ENCODE results near the gene KIAA0753.

DNA sequence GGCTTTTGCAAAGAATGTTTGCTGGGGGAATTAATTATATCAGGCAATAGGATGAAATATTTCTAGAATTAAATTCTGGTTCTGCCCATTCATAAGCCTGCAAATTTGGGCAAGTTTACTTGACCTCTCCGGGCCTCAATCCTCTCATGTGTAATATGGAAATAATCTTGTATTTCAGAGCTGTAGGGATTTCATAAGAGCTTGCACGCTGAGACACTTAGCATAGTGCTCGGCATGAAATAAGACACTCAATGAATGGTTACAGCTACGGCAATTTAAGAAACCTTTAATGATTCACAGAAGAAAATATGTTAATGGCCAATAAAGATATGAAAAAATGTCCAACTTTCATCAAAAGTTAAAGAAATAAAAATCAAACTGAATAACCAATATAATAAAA lies 43.6 kb downstream of the KIAA0753 start:
- TF ChIP-seq, protein P1, sequence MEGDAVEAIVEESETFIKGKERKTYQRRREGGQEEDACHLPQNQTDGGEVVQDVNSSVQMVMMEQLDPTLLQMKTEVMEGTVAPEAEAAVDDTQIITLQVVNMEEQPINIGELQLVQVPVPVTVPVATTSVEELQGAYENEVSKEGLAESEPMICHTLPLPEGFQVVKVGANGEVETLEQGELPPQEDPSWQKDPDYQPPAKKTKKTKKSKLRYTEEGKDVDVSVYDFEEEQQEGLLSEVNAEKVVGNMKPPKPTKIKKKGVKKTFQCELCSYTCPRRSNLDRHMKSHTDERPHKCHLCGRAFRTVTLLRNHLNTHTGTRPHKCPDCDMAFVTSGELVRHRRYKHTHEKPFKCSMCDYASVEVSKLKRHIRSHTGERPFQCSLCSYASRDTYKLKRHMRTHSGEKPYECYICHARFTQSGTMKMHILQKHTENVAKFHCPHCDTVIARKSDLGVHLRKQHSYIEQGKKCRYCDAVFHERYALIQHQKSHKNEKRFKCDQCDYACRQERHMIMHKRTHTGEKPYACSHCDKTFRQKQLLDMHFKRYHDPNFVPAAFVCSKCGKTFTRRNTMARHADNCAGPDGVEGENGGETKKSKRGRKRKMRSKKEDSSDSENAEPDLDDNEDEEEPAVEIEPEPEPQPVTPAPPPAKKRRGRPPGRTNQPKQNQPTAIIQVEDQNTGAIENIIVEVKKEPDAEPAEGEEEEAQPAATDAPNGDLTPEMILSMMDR (IDR thresholded peaks at IDR 0.05) = no peak
- TF ChIP-seq POLR2A (IDR thresholded peaks at IDR 0.05) = no peak

All from Peyer's patch (tissue), 4 donors.